IMR-90 (cell line): ENCODE measurements around the gene R3HDML. TPM values are rescaled to one million over a fixed set of nuclear protein-coding genes. Genes with fewer than 3 reads are reported as not detected.

ENCODE experiments used
- ATAC-seq: fragments of 200-7000 bp; cut with Tn5 transposase; 2 replicates; pipeline ENCODE4 v1.9.1; 2020; ENCODE audit warnings: low read depth, mild to moderate bottlenecking, moderate library complexity
- BruUV-seq: library from RNA; stranded (reverse); fragments of 400-500 nt; replicated peaks from 2 replicates; lab custom pipeline; 2021; lab: Mats Ljungman, UMichigan
- CTCF ChIA-PET: fragments of 300-600 bp; formaldehyde crosslinking; extraction: SDS; loops from one replicate; lab custom pipeline; 2021; ENCODE audit warnings: antibody characterized with exemption; lab: Yijun Ruan, JAX
- POLR2A ChIA-PET: fragments of 300-600 bp; sonication (Branson Sonifier 250); formaldehyde crosslinking; loops from one replicate; lab custom pipeline; 2022; ENCODE audit warnings: antibody characterized with exemption; ENCODE audit not compliant: unreplicated experiment; lab: Charles Lee
- DNase-seq: peaks from one replicate; pipeline ENCODE4 v3.0.0; 2013
- H2AFZ ChIP-seq: replicated peaks from 2 replicates; pipeline ENCODE3; 2013; ENCODE audit warnings: low read length, mild to moderate bottlenecking; ENCODE audit not compliant: poor library complexity
- H2AK5ac ChIP-seq: 2 replicates; pipeline ENCODE4 v1.6.1; 2013; ENCODE audit warnings: low read depth, low read length, inconsistent platforms
- H2AK9ac ChIP-seq: replicated peaks from 2 replicates; pipeline ENCODE3; 2013; ENCODE audit warnings: mild to moderate bottlenecking, low read depth, low read length, moderate library complexity; ENCODE audit not compliant: poor library complexity
- H2BK120ac ChIP-seq: 2 replicates; pipeline ENCODE4 v1.6.1; 2013; ENCODE audit warnings: low read depth, low read length, inconsistent platforms
- H2BK15ac ChIP-seq: 3 replicates; pipeline ENCODE4 v1.6.1; 2013; ENCODE audit warnings: low read depth, low read length, inconsistent platforms
- H2BK20ac ChIP-seq: 2 replicates; pipeline ENCODE4 v1.6.1; 2013; ENCODE audit warnings: low read depth, mild to moderate bottlenecking, inconsistent platforms, low read length, moderate library complexity
- H2BK5ac ChIP-seq: 2 replicates; pipeline ENCODE4 v1.6.1; 2013; ENCODE audit warnings: mild to moderate bottlenecking, low read depth, low read length, inconsistent platforms; ENCODE audit not compliant: poor library complexity, severe bottlenecking
- H3K14ac ChIP-seq: replicated peaks from 2 replicates; pipeline ENCODE4 v1.6.1; 2013; ENCODE audit warnings: low read depth, low read length, inconsistent platforms
- H3K18ac ChIP-seq: 2 replicates; pipeline ENCODE4 v1.6.1; 2013; ENCODE audit warnings: low read depth, low read length, control low read depth
- H3K23ac ChIP-seq: 2 replicates; pipeline ENCODE4 v1.6.1; 2013; ENCODE audit warnings: low read depth, low read length, inconsistent platforms
- H3K27ac ChIP-seq: 2 replicates; pipeline ENCODE4 v1.5.1; 2013; ENCODE audit warnings: mild to moderate bottlenecking, control low read depth, low read length; ENCODE audit not compliant: insufficient read depth
- H3K27me3 ChIP-seq: 2 replicates; pipeline ENCODE4 v1.6.1; 2013; ENCODE audit warnings: low read length; ENCODE audit not compliant: control insufficient read depth, insufficient read depth
- H3K36me3 ChIP-seq: 2 replicates; pipeline ENCODE4 v1.6.1; 2013; ENCODE audit warnings: low read length, mixed read lengths; ENCODE audit not compliant: control insufficient read depth, insufficient read depth
- H3K4ac ChIP-seq: 2 replicates; pipeline ENCODE4 v1.6.1; 2013; ENCODE audit warnings: low read depth, low read length, inconsistent platforms
- H3K4me1 ChIP-seq: 2 replicates; pipeline ENCODE4 v1.6.1; 2013; ENCODE audit warnings: low read length, mixed read lengths; ENCODE audit not compliant: control insufficient read depth, insufficient read depth
- H3K4me2 ChIP-seq: 2 replicates; pipeline ENCODE4 v1.6.1; 2013; ENCODE audit warnings: low read depth, mild to moderate bottlenecking, control low read depth, low read length, moderate library complexity
- H3K4me3 ChIP-seq: 2 replicates; pipeline ENCODE4 v1.5.1; 2013; ENCODE audit warnings: low read depth, mild to moderate bottlenecking, control low read depth, low read length, moderate library complexity; ENCODE audit not compliant: insufficient read depth
- H3K56ac ChIP-seq: 2 replicates; pipeline ENCODE4 v1.6.1; 2013; ENCODE audit warnings: low read length, inconsistent platforms; ENCODE audit not compliant: insufficient read depth; ENCODE audit errors: extremely low read depth
- H3K79me1 ChIP-seq, 2 experiments: 2 replicates each; pipeline ENCODE4 v1.6.1; 2013; ENCODE audit warnings: low read length in 2 of 2, inconsistent platforms in 1 of 2, low read depth in 1 of 2
- H3K9ac ChIP-seq: 2 replicates; pipeline ENCODE4 v1.6.1; 2013; ENCODE audit warnings: low read depth, low read length, control low read depth
- H3K9me1 ChIP-seq: 2 replicates; pipeline ENCODE4 v1.6.1; 2013; ENCODE audit warnings: low read length, inconsistent platforms; ENCODE audit not compliant: insufficient read depth
- H3K9me3 ChIP-seq: 2 replicates; pipeline ENCODE4 v1.6.1; 2013; ENCODE audit warnings: low read length; ENCODE audit not compliant: control insufficient read depth, insufficient read depth
- H4K20me1 ChIP-seq: 2 replicates; pipeline ENCODE4 v1.6.1; 2013; ENCODE audit warnings: low read length, inconsistent platforms; ENCODE audit not compliant: insufficient read depth
- H4K5ac ChIP-seq: 2 replicates; pipeline ENCODE4 v1.6.1; 2013; ENCODE audit warnings: mild to moderate bottlenecking, low read depth, low read length, control low read depth
- H4K8ac ChIP-seq, 2 experiments: 2 replicates each; pipeline ENCODE4 v1.6.1; 2013; ENCODE audit warnings: low read depth in 2 of 2, low read length in 2 of 2, control low read depth in 1 of 2, inconsistent platforms in 1 of 2
- H4K91ac ChIP-seq: 2 replicates; pipeline ENCODE4 v1.6.1; 2013; ENCODE audit warnings: low read depth, low read length, inconsistent platforms; ENCODE audit not compliant: insufficient read depth
- BHLHE40 ChIP-seq: fragments of 150-350 bp; IDR thresholded peaks from 2 replicates; pipeline ENCODE4 v1.6.1; 2016; ENCODE audit warnings: mild to moderate bottlenecking, low read depth, low read length
- CEBPB ChIP-seq: IDR thresholded peaks from 2 replicates; pipeline ENCODE4 v1.6.1; 2012; ENCODE audit warnings: low read depth, low read length, improper control_type of control experiment
- CHD1 ChIP-seq: IDR thresholded peaks from 2 replicates; pipeline ENCODE4 v1.6.1; 2012; ENCODE audit warnings: low read depth, low read length, improper control_type of control experiment
- CTCF ChIP-seq: conservative IDR thresholded peaks from 2 replicates; pipeline ENCODE4 v1.5.1; 2012; ENCODE audit warnings: mild to moderate bottlenecking, low read depth, low read length, improper control_type of control experiment
- ELK1 ChIP-seq: fragments of 150-350 bp; IDR thresholded peaks from 2 replicates; pipeline ENCODE4 v1.6.1; 2016; ENCODE audit warnings: low read depth, mild to moderate bottlenecking, low read length, moderate library complexity, borderline replicate concordance
- FOS ChIP-seq: fragments of 150-350 bp; IDR thresholded peaks from 2 replicates; pipeline ENCODE4 v1.6.1; 2016; ENCODE audit warnings: low read depth, low read length
- MAFK ChIP-seq: IDR thresholded peaks from 2 replicates; pipeline ENCODE4 v1.6.1; 2012; ENCODE audit warnings: low read depth, low read length, improper control_type of control experiment
- MXI1 ChIP-seq: IDR thresholded peaks from 2 replicates; pipeline ENCODE4 v1.6.1; 2012; ENCODE audit warnings: low read depth, mild to moderate bottlenecking, low read length, moderate library complexity, borderline replicate concordance
- NFE2L2 ChIP-seq: fragments of 150-350 bp; IDR thresholded peaks from 2 replicates; pipeline ENCODE4 v1.6.1; 2016; ENCODE audit warnings: low read depth, mild to moderate bottlenecking, low read length
- POLR2A ChIP-seq: IDR thresholded peaks from 2 replicates; pipeline ENCODE4 v1.6.1; 2012; ENCODE audit warnings: mild to moderate bottlenecking, low read depth, low read length
- RFX5 ChIP-seq: IDR thresholded peaks from 2 replicates; pipeline ENCODE4 v1.8.0; 2012; ENCODE audit warnings: low read depth, mild to moderate bottlenecking, low read length, moderate library complexity
- SMC3 ChIP-seq: fragments of 150-350 bp; IDR thresholded peaks from 2 replicates; pipeline ENCODE4 v1.6.1; 2016; ENCODE audit warnings: low read depth, mild to moderate bottlenecking, antibody characterized with exemption, low read length, moderate library complexity
- USF2 ChIP-seq: fragments of 150-350 bp; IDR thresholded peaks from 2 replicates; pipeline ENCODE4 v1.6.1; 2017; ENCODE audit warnings: mild to moderate bottlenecking, antibody characterized with exemption, low read length, low read depth
- WGBS, 2 experiments: methylation state at CpG; one replicate each; pipeline versions ENCODE4 v1.1.5 to v1.1.7; 2013; ENCODE audit warnings: missing lambda C conversion rate in 2 of 2; ENCODE audit not compliant: insufficient read length in 1 of 2; ENCODE audit errors: extremely low coverage in 2 of 2; 5-methylcytosine and 5-hydroxymethylcytosine counted together
- dilution Hi-C: fragments of 300-500 bp; cut with HindIII; formaldehyde crosslinking; loops from one replicate; pipeline ENCODE4 v1.14.3; 2018; ENCODE audit warnings: low sequenced_read_pairs; ENCODE audit not compliant: unreplicated experiment
- in situ Hi-C: fragments of 300-500 bp; cut with MboI; formaldehyde crosslinking; loops from 3 replicates; pipeline ENCODE4 v1.14.3; 2019; ENCODE audit warnings: low sequenced_read_pairs, inconsistent platforms, mixed read lengths
- intact Hi-C: fragments of 100-400 bp; cut with micrococcal nuclease; formaldehyde crosslinking; loops from 2 replicates; pipeline ENCODE4 v1.10.0; 2022
- polyA plus RNA-seq, 3 experiments: library from polyadenylated mRNA; depleted of rRNA; stranded (reverse); fragments of >200 nt; gene quantifications; 2 replicates each; pipeline ENCODE4 v1.2.3, GENCODE V29; 2012; ENCODE audit warnings: low replicate concordance in 1 of 3
- total RNA-seq: library from RNA; depleted of rRNA; stranded (reverse); fragments of >200 nt; gene quantifications from 2 replicates; pipeline ENCODE4 v1.2.3, GENCODE V29; 2012

The R3HDML gene
- total and polyA plus RNA-seq, 2 of the 4 experiments (the other 2 are of a cell fraction) = not detected

GRCh38 chr20:44389871-44390270 lies 53.0 kb downstream of the R3HDML start:
- ATAC-seq (no peak), DNase-seq (no peak)
- TF ChIP-seq CHD1 (no peak), ELK1 (no peak), MAFK (no peak), CTCF (no peak), NFE2L2 (no peak), POLR2A (no peak), RFX5 (no peak), MXI1 (no peak), FOS (no peak), CEBPB (no peak), BHLHE40 (no peak), USF2 (no peak), SMC3 (no peak)
- peaks cover 34% of the 10 kb centered on the region for H3K27me3 ChIP-seq
- no peak overlapping the region for H3K4me3 ChIP-seq
- H2BK5ac ChIP-seq = no peak overlapping the region
- in situ Hi-C loops = loop anchor here (25.0 kb wide), 1 partner anchor 472 kb away; no protein-coding TSS in a partner anchor
- H3K56ac ChIP-seq = no peak overlapping the region
- H3K9ac ChIP-seq = no peak overlapping the region
- H3K23ac ChIP-seq = no peak overlapping the region
- H2AK5ac ChIP-seq = no peak overlapping the region
- no peak overlapping the region for H4K91ac ChIP-seq
- H2BK120ac ChIP-seq = no peak overlapping the region
- H4K20me1 ChIP-seq = no peaks in the 10 kb centered on the region; the same call in 1 of the 2 replicates
- H3K4me2 ChIP-seq = no peak overlapping the region
- no peaks in the 10 kb centered on the region for H3K9me1 ChIP-seq
- dilution Hi-C loops = loop anchor here (10.0 kb wide), 1 partner anchor 75 kb away; no protein-coding TSS in a partner anchor
- no peaks in the 10 kb centered on the region for H3K79me1 ChIP-seq
- no peak overlapping the region for H4K5ac ChIP-seq
- H3K14ac ChIP-seq = no peak overlapping the region
- H2BK20ac ChIP-seq = no peak overlapping the region
- no TSS peak for BruUV-seq
- ChIA-PET CTCF (no interaction called here), POLR2A (no interaction called here)
- H3K27ac ChIP-seq = no peak overlapping the region
- intact Hi-C loops = loop anchor here (2.0 to 5.0 kb wide), 2 partner anchors 273 to 477 kb away; no protein-coding TSS in a partner anchor
- no peaks in the 10 kb centered on the region for H3K4me1 ChIP-seq
- no peaks in the 10 kb centered on the region for H3K36me3 ChIP-seq
- no peak overlapping the region for H4K8ac ChIP-seq
- no peak overlapping the region for H2AK9ac ChIP-seq
- H3K18ac ChIP-seq = no peak overlapping the region
- H2BK15ac ChIP-seq = no peak overlapping the region
- H3K4ac ChIP-seq = no peak overlapping the region
- H3K9me3 ChIP-seq = no peaks in the 10 kb centered on the region
- 60% methylated on average over 2 of the region's 6 CpGs; no CpG with 5 or more reads in 1 of the 2 experiments for WGBS, 2 experiments
- H2AFZ ChIP-seq = no peak overlapping the region
